WTC11 (cell line): ENCODE results near the gene SLC12A2. TPM values are rescaled to one million over a fixed set of nuclear protein-coding genes. Genes with fewer than 3 reads are reported as not detected.

Experiments
- AFF4 ChIP-seq: sonication (generic); formaldehyde crosslinking; IDR thresholded peaks from 2 replicates; pipeline ENCODE4 v1.8.1; 2023; ENCODE audit warnings: mild to moderate bottlenecking, missing genetic modification reagents, borderline replicate concordance
- CBFB ChIP-seq: sonication (generic); formaldehyde crosslinking; IDR thresholded peaks from 2 replicates; pipeline ENCODE4 v1.8.1; 2022; ENCODE audit warnings: mild to moderate bottlenecking, low read depth, missing genetic modification reagents
- CREM ChIP-seq: sonication (generic); formaldehyde crosslinking; IDR thresholded peaks from 2 replicates; pipeline ENCODE4 v1.8.1; 2022; ENCODE audit warnings: mild to moderate bottlenecking, missing genetic modification reagents, moderate library complexity
- E2F4 ChIP-seq: sonication (generic); formaldehyde crosslinking; IDR thresholded peaks from 2 replicates; pipeline ENCODE4 v1.8.1; 2022; ENCODE audit warnings: low read depth, mild to moderate bottlenecking, moderate library complexity, missing genetic modification reagents, borderline replicate concordance
- ELF4 ChIP-seq: sonication (generic); formaldehyde crosslinking; IDR thresholded peaks from 2 replicates; pipeline ENCODE4 v1.8.1; 2022; ENCODE audit warnings: low read depth, mild to moderate bottlenecking, moderate library complexity, missing genetic modification reagents
- ERG ChIP-seq: fragments of 250-450 bp; sonication (Bioruptor Pico); IDR thresholded peaks from 2 replicates; pipeline ENCODE4 v1.8.0; 2021; ENCODE audit warnings: mild to moderate bottlenecking
- FOXK1 ChIP-seq: sonication (generic); formaldehyde crosslinking; IDR thresholded peaks from 2 replicates; pipeline ENCODE4 v1.8.0; 2022; ENCODE audit warnings: mild to moderate bottlenecking, moderate library complexity, missing genetic modification reagents
- FOXP1 ChIP-seq: sonication (generic); formaldehyde crosslinking; IDR thresholded peaks from 2 replicates; pipeline ENCODE4 v1.8.0; 2022; ENCODE audit warnings: missing genetic modification reagents, mild to moderate bottlenecking, moderate library complexity, borderline replicate concordance
- FOXP4 ChIP-seq: sonication (generic); formaldehyde crosslinking; IDR thresholded peaks from 2 replicates; pipeline ENCODE4 v1.8.0; 2022; ENCODE audit warnings: mild to moderate bottlenecking, missing genetic modification reagents
- GABPB1 ChIP-seq: sonication (generic); formaldehyde crosslinking; IDR thresholded peaks from 2 replicates; pipeline ENCODE4 v1.8.1; 2023; ENCODE audit warnings: mild to moderate bottlenecking, missing genetic modification reagents
- GTF2I ChIP-seq: fragments of 250-450 bp; sonication (Bioruptor Pico); conservative IDR thresholded peaks from 2 replicates; pipeline ENCODE4 v1.4.0; 2021; ENCODE audit warnings: mild to moderate bottlenecking
- IRF1 ChIP-seq: sonication (generic); formaldehyde crosslinking; IDR thresholded peaks from 2 replicates; pipeline ENCODE4 v1.8.0; 2023; ENCODE audit warnings: missing genetic modification reagents
- JAZF1 ChIP-seq: fragments of 250-450 bp; sonication (Bioruptor Pico); IDR thresholded peaks from 2 replicates; pipeline ENCODE4 v1.9.0; 2021; ENCODE audit warnings: moderate library complexity, mild to moderate bottlenecking, inconsistent platforms
- NFATC4 ChIP-seq: fragments of 250-450 bp; sonication (Bioruptor Pico); IDR thresholded peaks from 2 replicates; pipeline ENCODE4 v1.9.0; 2021; ENCODE audit warnings: mild to moderate bottlenecking
- NFE2L1 ChIP-seq: sonication (generic); formaldehyde crosslinking; IDR thresholded peaks from 2 replicates; pipeline ENCODE4 v1.8.1; 2023; ENCODE audit warnings: missing genetic modification reagents
- NR1H2 ChIP-seq: sonication (generic); formaldehyde crosslinking; IDR thresholded peaks from 2 replicates; pipeline ENCODE4 v1.9.0; 2021; ENCODE audit warnings: mild to moderate bottlenecking, moderate library complexity, missing genetic modification reagents
- NR2C2 ChIP-seq: sonication (generic); formaldehyde crosslinking; IDR thresholded peaks from 2 replicates; pipeline ENCODE4 v1.8.0; 2022; ENCODE audit warnings: mild to moderate bottlenecking, missing genetic modification reagents
- RELA ChIP-seq: sonication (generic); formaldehyde crosslinking; IDR thresholded peaks from 2 replicates; pipeline ENCODE4 v1.8.1; 2022; ENCODE audit warnings: missing genetic modification reagents, mild to moderate bottlenecking, borderline replicate concordance
- SMAD3 ChIP-seq: sonication (generic); formaldehyde crosslinking; IDR thresholded peaks from 2 replicates; pipeline ENCODE4 v1.8.0; 2022; ENCODE audit warnings: missing genetic modification reagents, mild to moderate bottlenecking, borderline replicate concordance
- SMAD4 ChIP-seq: sonication (generic); formaldehyde crosslinking; IDR thresholded peaks from 2 replicates; pipeline ENCODE4 v1.8.0; 2022; ENCODE audit warnings: mild to moderate bottlenecking, missing genetic modification reagents
- SP1 ChIP-seq: sonication (generic); formaldehyde crosslinking; conservative IDR thresholded peaks from 2 replicates; pipeline ENCODE4 v1.8.1; 2022; ENCODE audit warnings: missing genetic modification reagents
- TP53 ChIP-seq: sonication (generic); formaldehyde crosslinking; IDR thresholded peaks from 2 replicates; pipeline ENCODE4 v1.8.1; 2023; ENCODE audit warnings: mild to moderate bottlenecking, missing genetic modification reagents
- ZNF219 ChIP-seq: sonication (generic); formaldehyde crosslinking; IDR thresholded peaks from 2 replicates; pipeline ENCODE4 v1.8.0; 2023; ENCODE audit warnings: missing genetic modification reagents, mild to moderate bottlenecking, borderline replicate concordance
- ZNF281 ChIP-seq: sonication (generic); formaldehyde crosslinking; IDR thresholded peaks from 2 replicates; pipeline ENCODE4 v1.8.0; 2023; ENCODE audit warnings: mild to moderate bottlenecking, missing genetic modification reagents
- ZNF671 ChIP-seq: fragments of 250-450 bp; sonication (Bioruptor Pico); IDR thresholded peaks from 2 replicates; pipeline ENCODE4 v1.8.0; 2021; ENCODE audit warnings: mild to moderate bottlenecking
- ZSCAN18 ChIP-seq: fragments of 250-450 bp; sonication (Bioruptor Pico); IDR thresholded peaks from 2 replicates; pipeline ENCODE4 v2.1.2; 2022; ENCODE audit warnings: mild to moderate bottlenecking, moderate library complexity
- total RNA-seq: library from RNA; stranded (reverse); gene quantifications from 3 replicates; pipeline ENCODE4 v1.2.3, GENCODE V29; 2021

SLC12A2 gene
- total RNA-seq, 1 experiment from 2014 or later = 8.4 TPM

GRCh38 chr5:128083033-128083810 lies at the start of gene SLC12A2 (continued):
- TF ChIP-seq TP53 (CRISPR knock-in tag) = peak; percentile 40; the same call in 1 of the 2 replicates
- no peak for TF ChIP-seq ZSCAN18 (CRISPR knock-in tag)
- no peak; the same call in 1 of the 2 replicates for TF ChIP-seq NFE2L1 (CRISPR knock-in tag)
- no peak; the same call in 1 of the 2 replicates for TF ChIP-seq ZNF281 (CRISPR knock-in tag)
- TF ChIP-seq ZNF219 (CRISPR knock-in tag) = no peak; the same call in 1 of the 2 replicates
- 0 out of 2 replicates have a peak, but pooled peaks have one; percentile 45 for TF ChIP-seq SMAD3 (CRISPR knock-in tag)
- TF ChIP-seq ZNF671 (CRISPR knock-in tag) = no peak
- no peak for TF ChIP-seq SMAD4
- no peak for TF ChIP-seq ERG (CRISPR knock-in tag)
- TF ChIP-seq E2F4 (CRISPR knock-in tag) = no peak
- TF ChIP-seq GTF2I (CRISPR knock-in tag) = no peak
- no peak for TF ChIP-seq NR1H2 (CRISPR knock-in tag)
- TF ChIP-seq FOXP4 (CRISPR knock-in tag) = peak; percentile 16; the same call in 1 of the 2 replicates
- TF ChIP-seq SP1 (CRISPR knock-in tag) = peak; percentile 73; the same call in 1 of the 2 replicates
- TF ChIP-seq IRF1 = peak; percentile 61; the same call in 1 of the 2 replicates
- TF ChIP-seq GABPB1 (CRISPR knock-in tag) = peak; percentile 39; the same call in 1 of the 2 replicates
- no peak for TF ChIP-seq JAZF1 (CRISPR knock-in tag)
- TF ChIP-seq NFATC4 (CRISPR knock-in tag) = no peak
- no peak; the same call in 1 of the 2 replicates for TF ChIP-seq ELF4
- no peak; the same call in 1 of the 2 replicates for TF ChIP-seq CBFB (CRISPR knock-in tag)
- TF ChIP-seq NR2C2 (CRISPR knock-in tag) = no peak; the same call in 1 of the 2 replicates
- no peak for TF ChIP-seq RELA (CRISPR knock-in tag)
- TF ChIP-seq CREM = peak; percentile 57; the same call in 1 of the 2 replicates
- peak; percentile 62 for TF ChIP-seq FOXK1
- no peak for TF ChIP-seq AFF4 (CRISPR knock-in tag)
- peak; percentile 91 for TF ChIP-seq FOXP1 (CRISPR knock-in tag)
